WTC11 (cell line): ENCODE measurements around the gene FREM1. TPM values are rescaled to one million over a fixed set of nuclear protein-coding genes. Genes with fewer than 3 reads are reported as not detected.

Experiments used
- ATAC-seq: fragments of 200-7000 bp; cut with Tn5 transposase; 2 replicates; pipeline ENCODE4 v1.10.0; 2021; ENCODE audit warnings: mild to moderate bottlenecking, moderate library complexity
- CTCF ChIA-PET: fragments of 300-600 bp; sonication (Branson Sonifier 250); formaldehyde crosslinking; loops from one replicate; lab custom pipeline; 2021; ENCODE audit warnings: antibody characterized with exemption; lab: Charles Lee
- POLR2A ChIA-PET: fragments of 350-600 bp; sonication (Branson Sonifier 250); formaldehyde crosslinking; loops from one replicate; lab custom pipeline; 2021; ENCODE audit warnings: antibody characterized with exemption; lab: Charles Lee
- DNase-seq: peaks from one replicate; pipeline ENCODE4 v3.0.0; 2021; ENCODE audit warnings: low spot score
- H3K27ac Mint-ChIP-seq: 2 replicates; pipeline ENCODE4 v1.8.0; 2021; ENCODE audit warnings: mixed read lengths
- H3K27me3 Mint-ChIP-seq: 2 replicates; pipeline ENCODE4 v1.8.0; 2021; ENCODE audit warnings: low read depth, mild to moderate bottlenecking, moderate library complexity, mixed read lengths
- H3K36me3 Mint-ChIP-seq: 2 replicates; pipeline ENCODE4 v1.8.0; 2021; ENCODE audit warnings: mixed read lengths
- H3K4me1 Mint-ChIP-seq: 2 replicates; pipeline ENCODE4 v1.8.0; 2022; ENCODE audit warnings: mixed read lengths
- H3K4me3 Mint-ChIP-seq: 2 replicates; pipeline ENCODE4 v1.8.0; 2021; ENCODE audit warnings: mild to moderate bottlenecking, moderate library complexity, mixed read lengths
- H3K9me3 Mint-ChIP-seq: 2 replicates; pipeline ENCODE4 v1.8.0; 2021; ENCODE audit warnings: mixed read lengths
- ARID4B ChIP-seq: sonication (generic); formaldehyde crosslinking; IDR thresholded peaks from 2 replicates; pipeline ENCODE4 v1.8.0; 2023; ENCODE audit warnings: missing genetic modification reagents, mild to moderate bottlenecking, borderline replicate concordance
- CREB1 ChIP-seq: sonication (generic); formaldehyde crosslinking; IDR thresholded peaks from 2 replicates; pipeline ENCODE4 v1.8.0; 2023; ENCODE audit warnings: mild to moderate bottlenecking, missing genetic modification reagents
- ELF4 ChIP-seq: sonication (generic); formaldehyde crosslinking; IDR thresholded peaks from 2 replicates; pipeline ENCODE4 v1.8.1; 2022; ENCODE audit warnings: low read depth, mild to moderate bottlenecking, moderate library complexity, missing genetic modification reagents
- ERG ChIP-seq: fragments of 250-450 bp; sonication (Bioruptor Pico); IDR thresholded peaks from 2 replicates; pipeline ENCODE4 v1.8.0; 2021; ENCODE audit warnings: mild to moderate bottlenecking
- FOXJ3 ChIP-seq: sonication (generic); formaldehyde crosslinking; IDR thresholded peaks from 2 replicates; pipeline ENCODE4 v1.9.0; 2021; ENCODE audit warnings: missing genetic modification reagents, mild to moderate bottlenecking, borderline replicate concordance
- GTF2I ChIP-seq: fragments of 250-450 bp; sonication (Bioruptor Pico); conservative IDR thresholded peaks from 2 replicates; pipeline ENCODE4 v1.4.0; 2021; ENCODE audit warnings: mild to moderate bottlenecking
- IRF1 ChIP-seq: sonication (generic); formaldehyde crosslinking; IDR thresholded peaks from 2 replicates; pipeline ENCODE4 v1.8.0; 2023; ENCODE audit warnings: missing genetic modification reagents
- PRRX2 ChIP-seq: fragments of 250-450 bp; sonication (Bioruptor Pico); IDR thresholded peaks from 2 replicates; pipeline ENCODE4 v1.8.0; 2021; ENCODE audit warnings: mild to moderate bottlenecking
- SMAD4 ChIP-seq: sonication (generic); formaldehyde crosslinking; IDR thresholded peaks from 2 replicates; pipeline ENCODE4 v1.8.0; 2022; ENCODE audit warnings: mild to moderate bottlenecking, missing genetic modification reagents
- STAT6 ChIP-seq: sonication (generic); formaldehyde crosslinking; conservative IDR thresholded peaks from 2 replicates; pipeline ENCODE4 v1.8.1; 2023; ENCODE audit warnings: mild to moderate bottlenecking, low read depth, missing genetic modification reagents, moderate library complexity
- ZNF121 ChIP-seq: sonication (generic); formaldehyde crosslinking; IDR thresholded peaks from 2 replicates; pipeline ENCODE4 v1.8.0; 2023; ENCODE audit warnings: missing genetic modification reagents
- ZNF232 ChIP-seq: sonication (generic); formaldehyde crosslinking; IDR thresholded peaks from 2 replicates; pipeline ENCODE4 v1.8.0; 2022; ENCODE audit warnings: mild to moderate bottlenecking, missing genetic modification reagents
- total RNA-seq: library from RNA; stranded (reverse); gene quantifications from 3 replicates; pipeline ENCODE4 v1.2.3, GENCODE V29; 2021
- TF ChIP-seq, protein P1 (sequence below): fragments of 250-450 bp; sonication (Bioruptor Pico); conservative IDR thresholded peaks from 2 replicates; pipeline ENCODE4 v1.9.0; 2021; ENCODE audit warnings: mild to moderate bottlenecking
- TF ChIP-seq, protein P2 (sequence below): sonication (generic); formaldehyde crosslinking; IDR thresholded peaks from 2 replicates; pipeline ENCODE4 v1.8.1; 2023; ENCODE audit warnings: mild to moderate bottlenecking, missing genetic modification reagents
- TF ChIP-seq, protein P3 (sequence below): sonication (generic); formaldehyde crosslinking; IDR thresholded peaks from 2 replicates; pipeline ENCODE4 v1.8.0; 2022; ENCODE audit warnings: mild to moderate bottlenecking, missing genetic modification reagents
- TF ChIP-seq, protein P4 (sequence below): sonication (generic); formaldehyde crosslinking; conservative IDR thresholded peaks from 2 replicates; pipeline ENCODE4 v1.8.1; 2022; ENCODE audit warnings: mild to moderate bottlenecking, missing genetic modification reagents
- TF ChIP-seq, protein P5 (sequence below): sonication (generic); formaldehyde crosslinking; IDR thresholded peaks from 2 replicates; pipeline ENCODE4 v1.8.0; 2022; ENCODE audit warnings: mild to moderate bottlenecking, missing genetic modification reagents

The FREM1 gene
- total RNA-seq, 1 experiment from 2014 or later = 2.8 TPM

DNA sequence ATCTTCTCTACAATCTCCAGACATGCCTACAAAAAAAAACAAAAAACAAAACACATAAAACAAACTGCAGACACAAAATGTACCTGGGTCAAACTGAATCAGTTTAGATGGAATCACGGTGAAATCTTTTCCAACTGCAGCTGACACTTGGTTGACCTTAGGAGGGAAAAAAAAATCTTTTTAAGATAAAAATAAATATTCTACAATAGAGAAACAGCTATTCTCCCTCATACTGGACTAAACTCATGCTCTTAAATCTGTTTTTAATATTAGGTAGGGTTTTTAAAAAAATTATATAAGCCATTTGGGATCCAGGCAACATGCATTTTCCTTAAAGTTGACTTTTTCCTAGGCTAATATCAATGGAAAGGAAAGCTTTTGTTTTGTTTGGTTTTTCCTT is 153.9 kb downstream of the FREM1 start (continued):
- TF ChIP-seq STAT6 (CRISPR knock-in tag) (no peak), SMAD4 (CRISPR knock-in tag) (no peak), GTF2I (CRISPR knock-in tag) (no peak), PRRX2 (CRISPR knock-in tag) (no peak), ZNF121 (no peak), FOXJ3 (CRISPR knock-in tag) (no peak), ARID4B (CRISPR knock-in tag) (no peak), CREB1 (CRISPR knock-in tag) (no peak), ZNF232 (CRISPR knock-in tag) (no peak)

DNA sequence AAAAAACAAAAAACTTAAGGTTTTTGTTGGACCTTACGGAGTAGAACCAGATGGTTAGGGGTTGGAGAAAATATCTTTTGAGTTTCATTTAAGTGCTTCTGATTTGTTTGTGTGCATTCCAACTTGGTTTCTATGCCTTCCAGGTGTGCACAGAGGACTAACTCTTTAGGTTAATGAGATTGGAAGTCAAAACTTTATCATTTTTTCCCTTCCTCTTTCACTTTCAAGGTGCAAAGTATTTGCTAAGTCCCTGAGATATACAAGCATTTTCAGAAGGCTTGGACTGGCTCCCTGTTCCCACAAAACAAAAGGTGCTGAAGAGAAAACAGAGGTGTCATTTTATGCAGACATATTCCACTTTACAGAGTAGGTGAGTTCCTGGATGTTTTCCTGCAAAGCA is 157.4 kb downstream of the FREM1 start:
- no peak overlapping the region for H3K4me3 Mint-ChIP-seq
- ChIA-PET CTCF (no interaction called here), POLR2A (no interaction called here)
- DNase-seq (no peak), ATAC-seq (no peak)
- no peak overlapping the region for H3K27ac Mint-ChIP-seq
- TF ChIP-seq ZNF232 (CRISPR knock-in tag) (no peak), ERG (CRISPR knock-in tag) (no peak), STAT6 (CRISPR knock-in tag) (no peak), ELF4 (CRISPR knock-in tag) (no peak), IRF1 (no peak)
- TF ChIP-seq, protein P1, sequence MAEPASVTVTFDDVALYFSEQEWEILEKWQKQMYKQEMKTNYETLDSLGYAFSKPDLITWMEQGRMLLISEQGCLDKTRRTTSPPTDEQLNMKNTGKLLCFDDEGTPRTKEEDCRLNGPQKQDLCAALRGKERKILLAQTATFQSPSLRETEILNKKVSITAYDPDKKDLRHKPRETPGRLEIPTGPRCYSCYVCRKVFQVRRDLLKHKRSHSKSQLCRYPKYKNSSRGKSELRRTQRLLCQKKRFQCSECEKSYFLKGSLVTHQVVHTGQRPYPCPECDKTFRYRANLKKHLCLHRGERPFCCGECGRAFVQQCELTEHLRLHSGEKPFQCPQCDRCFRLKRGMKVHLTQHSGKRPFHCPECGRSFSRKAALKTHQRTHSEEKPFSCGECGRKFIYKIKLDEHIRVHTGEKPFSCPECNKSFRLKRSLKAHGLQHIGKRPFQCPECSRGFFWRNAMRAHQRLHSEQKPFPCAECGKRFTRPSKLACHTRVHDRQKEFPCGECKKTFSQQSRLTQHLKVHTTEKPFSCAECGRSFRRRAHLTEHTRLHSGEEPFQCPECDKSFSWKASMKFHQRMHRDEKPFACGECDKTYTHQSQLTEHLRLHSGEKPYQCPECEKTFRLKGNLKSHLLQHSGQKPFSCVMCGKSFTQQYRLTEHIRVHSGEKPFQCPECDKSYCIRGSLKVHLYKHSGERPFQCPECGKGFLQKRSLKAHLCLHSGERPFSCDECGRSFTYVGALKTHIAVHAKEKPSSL (CRISPR knock-in tag) = no peak
- TF ChIP-seq, protein P2, sequence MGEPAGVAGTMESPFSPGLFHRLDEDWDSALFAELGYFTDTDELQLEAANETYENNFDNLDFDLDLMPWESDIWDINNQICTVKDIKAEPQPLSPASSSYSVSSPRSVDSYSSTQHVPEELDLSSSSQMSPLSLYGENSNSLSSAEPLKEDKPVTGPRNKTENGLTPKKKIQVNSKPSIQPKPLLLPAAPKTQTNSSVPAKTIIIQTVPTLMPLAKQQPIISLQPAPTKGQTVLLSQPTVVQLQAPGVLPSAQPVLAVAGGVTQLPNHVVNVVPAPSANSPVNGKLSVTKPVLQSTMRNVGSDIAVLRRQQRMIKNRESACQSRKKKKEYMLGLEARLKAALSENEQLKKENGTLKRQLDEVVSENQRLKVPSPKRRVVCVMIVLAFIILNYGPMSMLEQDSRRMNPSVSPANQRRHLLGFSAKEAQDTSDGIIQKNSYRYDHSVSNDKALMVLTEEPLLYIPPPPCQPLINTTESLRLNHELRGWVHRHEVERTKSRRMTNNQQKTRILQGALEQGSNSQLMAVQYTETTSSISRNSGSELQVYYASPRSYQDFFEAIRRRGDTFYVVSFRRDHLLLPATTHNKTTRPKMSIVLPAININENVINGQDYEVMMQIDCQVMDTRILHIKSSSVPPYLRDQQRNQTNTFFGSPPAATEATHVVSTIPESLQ (CRISPR knock-in tag) = no peak
- TF ChIP-seq, protein P3, sequence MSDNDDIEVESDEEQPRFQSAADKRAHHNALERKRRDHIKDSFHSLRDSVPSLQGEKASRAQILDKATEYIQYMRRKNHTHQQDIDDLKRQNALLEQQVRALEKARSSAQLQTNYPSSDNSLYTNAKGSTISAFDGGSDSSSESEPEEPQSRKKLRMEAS (CRISPR knock-in tag) = no peak
- TF ChIP-seq, protein P4, sequence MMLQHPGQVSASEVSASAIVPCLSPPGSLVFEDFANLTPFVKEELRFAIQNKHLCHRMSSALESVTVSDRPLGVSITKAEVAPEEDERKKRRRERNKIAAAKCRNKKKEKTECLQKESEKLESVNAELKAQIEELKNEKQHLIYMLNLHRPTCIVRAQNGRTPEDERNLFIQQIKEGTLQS = no peak
- TF ChIP-seq, protein P5, sequence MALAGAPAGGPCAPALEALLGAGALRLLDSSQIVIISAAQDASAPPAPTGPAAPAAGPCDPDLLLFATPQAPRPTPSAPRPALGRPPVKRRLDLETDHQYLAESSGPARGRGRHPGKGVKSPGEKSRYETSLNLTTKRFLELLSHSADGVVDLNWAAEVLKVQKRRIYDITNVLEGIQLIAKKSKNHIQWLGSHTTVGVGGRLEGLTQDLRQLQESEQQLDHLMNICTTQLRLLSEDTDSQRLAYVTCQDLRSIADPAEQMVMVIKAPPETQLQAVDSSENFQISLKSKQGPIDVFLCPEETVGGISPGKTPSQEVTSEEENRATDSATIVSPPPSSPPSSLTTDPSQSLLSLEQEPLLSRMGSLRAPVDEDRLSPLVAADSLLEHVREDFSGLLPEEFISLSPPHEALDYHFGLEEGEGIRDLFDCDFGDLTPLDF (CRISPR knock-in tag) = no peak
- H3K27me3 Mint-ChIP-seq = peaks cover 13% of the 10 kb centered on the region
- peaks cover 27% of the 10 kb centered on the region for H3K4me1 Mint-ChIP-seq
- no peaks in the 10 kb centered on the region for H3K36me3 Mint-ChIP-seq
- H3K9me3 Mint-ChIP-seq = no peaks in the 10 kb centered on the region
